Stimulated activated CD4-positive, alpha-beta T cell treated with anti-CD3 and anti-CD28 coated beads, Interleukin-1b, Interleukin-23, amount 100 ng/mL, for 48 hours (primary cell): Measurements from ENCODE around the gene NETO1.

Experiments
- DNase-seq: peaks from one replicate; pipeline ENCODE4 v3.0.0-alpha.2; 2020

NETO1 gene

GRCh38 chr18:72721330-72721729 lies 146.5 kb downstream of the NETO1 start:
- no peak for DNase-seq

GRCh38 chr18:72720116-72720515 lies 147.7 kb downstream of the NETO1 start:
- DNase-seq = no peak

- DNase-seq = no peak
Observed at GRCh38 chr18:72704202-72704601, 163.6 kb downstream of the NETO1 start.

GRCh38 chr18:72700961-72701710 lies 166.7 kb downstream of the NETO1 start:
- no peak for DNase-seq

DNA sequence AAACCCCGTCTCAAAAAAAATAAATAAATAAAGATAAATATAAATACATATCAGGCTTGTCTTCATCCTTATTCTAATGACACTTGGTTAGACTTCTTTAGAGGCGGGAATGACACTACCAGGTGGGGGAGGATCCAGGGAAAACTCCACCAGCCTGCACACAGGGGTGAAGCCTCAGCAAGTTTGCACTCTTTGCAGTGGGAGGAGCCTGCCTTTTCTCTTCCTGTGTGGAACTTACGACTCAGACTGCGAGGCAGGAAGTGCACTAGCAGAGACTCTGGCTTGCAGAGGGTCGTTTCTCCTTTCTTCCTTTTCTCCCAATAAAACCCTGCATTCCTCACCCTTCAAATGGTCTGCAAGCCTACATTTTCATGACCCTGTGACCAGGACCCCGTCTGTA lies 170.1 kb downstream of the NETO1 start:
- DNase-seq = no peak

GRCh38 chr18:72692595-72692994 lies 175.2 kb downstream of the NETO1 start:
- no peak for DNase-seq
